ENCODE data around the gene ZSCAN1. TPM values are rescaled to one million over a fixed set of nuclear protein-coding genes. Genes with fewer than 3 reads are reported as not detected.

The ZSCAN1 gene
- total and polyA plus RNA-seq, 10 of the 15 experiments (the other 5 are each of a cell fraction or from before 2014, with no cell fraction given) = not detected

DNA sequence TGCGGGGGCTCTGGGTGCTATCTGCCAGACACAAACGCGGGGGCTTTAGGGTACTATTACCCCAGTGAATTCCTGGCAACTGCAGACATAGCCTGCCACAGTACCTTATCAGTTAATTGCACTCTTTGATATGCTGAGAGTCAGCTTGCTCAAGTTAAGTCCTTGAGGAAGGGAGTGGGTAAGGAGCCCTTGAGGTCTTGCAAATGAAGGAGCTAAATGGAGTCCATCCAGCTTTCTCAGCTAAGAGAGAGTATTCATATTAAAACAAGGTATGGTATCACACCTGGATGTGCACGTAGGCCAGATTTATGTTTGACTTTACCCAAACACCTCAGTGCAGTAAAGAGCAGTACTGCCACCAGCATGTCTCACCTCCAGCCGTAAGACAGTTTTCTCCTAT lies 19.7 kb upstream of the ZSCAN1 start:
- H3K4me3 ChIP-seq = no peak overlapping the region
- H3K4me2 ChIP-seq (ENCODE audit: control insufficient read depth, insufficient read depth) = no peak overlapping the region
- in situ Hi-C loops (cut with MboI) (no loop called here), intact Hi-C loops (cut with micrococcal nuclease; ENCODE audit: unreplicated experiment) (no loop called here)
- no peak overlapping the region for H3K27ac ChIP-seq (ENCODE audit: control insufficient read depth, insufficient read depth)
- no peaks in the 10 kb centered on the region for H3K79me2 ChIP-seq (ENCODE audit: control insufficient read depth, insufficient read depth, low read length)
- 19% methylated on average over 5 of the region's 5 CpGs for WGBS (ENCODE audit: insufficient coverage, insufficient replicate concordance, low lambda C conversion rate, missing lambda C conversion rate)
- H3K27me3 ChIP-seq (replicated peaks in 1 of 2; ENCODE audit: control insufficient read depth in 2 of 2, insufficient read depth in 2 of 2, low read length in 1 of 2) = no peaks in the 10 kb centered on the region
- no peaks in the 10 kb centered on the region for H3K4me1 ChIP-seq (ENCODE audit: control insufficient read depth, insufficient read depth, low read length)
- no TSS peak for BruUV-seq (replicated peaks)
- TF ChIP-seq HSF1 (IDR thresholded peaks at IDR 0.05; ENCODE audit: low read depth, low read length) (no peak), ASH2L (IDR thresholded peaks at IDR 0.05; ENCODE audit: borderline replicate concordance, low read depth) (no peak), ZNF687 (IDR thresholded peaks at IDR 0.05) (no peak), SIX5 (IDR thresholded peaks at IDR 0.05; ENCODE audit: low read depth, low read length, severe bottlenecking) (no peak), NRF1 (conservative IDR thresholded peaks at IDR 0.05; ENCODE audit: low read depth, low read length) (no peak), MEF2B (IDR thresholded peaks at IDR 0.05; ENCODE audit: partially characterized antibody, poor library complexity, severe bottlenecking) (no peak), CREM (IDR thresholded peaks at IDR 0.05; ENCODE audit: low read depth) (no peak)
- TF ChIP-seq, protein P1, sequence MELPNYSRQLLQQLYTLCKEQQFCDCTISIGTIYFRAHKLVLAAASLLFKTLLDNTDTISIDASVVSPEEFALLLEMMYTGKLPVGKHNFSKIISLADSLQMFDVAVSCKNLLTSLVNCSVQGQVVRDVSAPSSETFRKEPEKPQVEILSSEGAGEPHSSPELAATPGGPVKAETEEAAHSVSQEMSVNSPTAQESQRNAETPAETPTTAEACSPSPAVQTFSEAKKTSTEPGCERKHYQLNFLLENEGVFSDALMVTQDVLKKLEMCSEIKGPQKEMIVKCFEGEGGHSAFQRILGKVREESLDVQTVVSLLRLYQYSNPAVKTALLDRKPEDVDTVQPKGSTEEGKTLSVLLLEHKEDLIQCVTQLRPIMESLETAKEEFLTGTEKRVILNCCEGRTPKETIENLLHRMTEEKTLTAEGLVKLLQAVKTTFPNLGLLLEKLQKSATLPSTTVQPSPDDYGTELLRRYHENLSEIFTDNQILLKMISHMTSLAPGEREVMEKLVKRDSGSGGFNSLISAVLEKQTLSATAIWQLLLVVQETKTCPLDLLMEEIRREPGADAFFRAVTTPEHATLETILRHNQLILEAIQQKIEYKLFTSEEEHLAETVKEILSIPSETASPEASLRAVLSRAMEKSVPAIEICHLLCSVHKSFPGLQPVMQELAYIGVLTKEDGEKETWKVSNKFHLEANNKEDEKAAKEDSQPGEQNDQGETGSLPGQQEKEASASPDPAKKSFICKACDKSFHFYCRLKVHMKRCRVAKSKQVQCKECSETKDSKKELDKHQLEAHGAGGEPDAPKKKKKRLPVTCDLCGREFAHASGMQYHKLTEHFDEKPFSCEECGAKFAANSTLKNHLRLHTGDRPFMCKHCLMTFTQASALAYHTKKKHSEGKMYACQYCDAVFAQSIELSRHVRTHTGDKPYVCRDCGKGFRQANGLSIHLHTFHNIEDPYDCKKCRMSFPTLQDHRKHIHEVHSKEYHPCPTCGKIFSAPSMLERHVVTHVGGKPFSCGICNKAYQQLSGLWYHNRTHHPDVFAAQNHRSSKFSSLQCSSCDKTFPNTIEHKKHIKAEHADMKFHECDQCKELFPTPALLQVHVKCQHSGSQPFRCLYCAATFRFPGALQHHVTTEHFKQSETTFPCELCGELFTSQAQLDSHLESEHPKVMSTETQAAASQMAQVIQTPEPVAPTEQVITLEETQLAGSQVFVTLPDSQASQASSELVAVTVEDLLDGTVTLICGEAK (IDR thresholded peaks at IDR 0.05; ENCODE audit: borderline replicate concordance) = no peak
- no peaks in the 10 kb centered on the region for H3K36me3 ChIP-seq (ENCODE audit: control insufficient read depth in 2 of 2, insufficient read depth in 2 of 2, low read length in 1 of 2)
- no peak overlapping the region for H3K9ac ChIP-seq (ENCODE audit: control insufficient read depth, insufficient read depth, low read length)
- ChIA-PET RAD21 (ENCODE audit: unreplicated experiment) (no interaction called here), SMC1A (ENCODE audit: uncharacterized antibody, unreplicated experiment) (no interaction called here), CTCF (no interaction called here), POLR2A (no interaction called here)
- no peak overlapping the region for H2AFZ ChIP-seq (ENCODE audit: control insufficient read depth, low read depth, low read length)
- DNase-seq (ENCODE audit: low read depth, low spot score) (no peak), FAIRE-seq (no peak), ATAC-seq (no peak)
- H4K20me1 ChIP-seq (ENCODE audit: control insufficient read depth, insufficient read depth) = no peaks in the 10 kb centered on the region
- H3K9me3 ChIP-seq (replicated peaks; ENCODE audit: control insufficient read depth, insufficient read depth, low read length) = peaks cover 15% of the 10 kb centered on the region; the same call in 2 of the 3 replicates

Measured in GM12878 (cell line).